GM21447 (cell line): Measurements from ENCODE around the gene NOTUM.
"Not testable (repeated sequence)": the region's sequence is repeated elsewhere in the genome, so short reads cannot be mapped to it uniquely, and the experiment has no call there.

Source experiments
- ATAC-seq: cut with Tn5 transposase; IDR thresholded peaks from one replicate; pipeline ENCODE4 v1.9.1; 2021; ENCODE audit not compliant: unreplicated experiment

NOTUM gene

GRCh38 chr17:81958633-81959342, 2.2 kb downstream of the NOTUM start:
- no peak for ATAC-seq

GRCh38 chr17:81957691-81958432, 3.1 kb downstream of the NOTUM start:
- ATAC-seq: no peak

- ATAC-seq: no peak
Measured at GRCh38 chr17:81956607-81957589, 4.1 kb downstream of the NOTUM start.

DNA sequence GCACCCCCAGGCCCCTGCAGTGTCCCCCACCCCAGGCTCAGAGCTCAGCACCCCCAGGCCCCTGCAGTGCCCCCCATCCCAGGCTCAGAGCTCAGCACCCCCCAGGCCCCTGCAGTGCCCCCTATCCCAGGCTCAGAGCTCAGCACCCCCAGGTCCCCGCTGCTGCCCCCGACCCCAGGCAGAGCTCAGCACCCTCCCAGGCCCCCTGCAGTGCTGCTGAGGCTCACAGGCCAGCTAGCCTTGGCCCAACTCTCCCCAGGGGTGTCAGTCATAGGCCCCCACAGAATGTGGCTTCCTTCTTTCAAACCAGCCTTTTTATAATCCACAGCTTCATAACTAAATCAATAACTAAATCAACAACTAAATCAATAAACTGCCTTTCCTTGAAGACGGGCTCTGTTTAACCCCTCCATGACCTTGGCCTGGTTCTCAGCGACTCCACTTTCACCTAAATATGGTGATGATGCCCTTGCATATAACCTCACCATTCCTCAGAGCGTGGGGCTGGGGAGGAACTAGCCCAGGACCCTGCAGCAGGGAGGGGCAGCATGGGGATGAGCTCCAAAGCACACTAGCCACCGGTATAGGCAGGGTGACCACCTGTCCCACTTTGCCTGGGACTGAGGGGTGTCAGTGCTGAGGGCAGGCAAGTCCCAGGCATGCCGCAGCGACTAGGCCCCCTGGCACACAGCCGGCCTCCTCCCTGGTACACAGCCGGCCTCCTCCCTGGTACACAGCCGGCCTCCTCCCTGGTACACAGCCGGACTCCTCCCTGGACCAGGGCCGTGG, 5.0 kb downstream of the NOTUM start:
- no peak for ATAC-seq

DNA sequence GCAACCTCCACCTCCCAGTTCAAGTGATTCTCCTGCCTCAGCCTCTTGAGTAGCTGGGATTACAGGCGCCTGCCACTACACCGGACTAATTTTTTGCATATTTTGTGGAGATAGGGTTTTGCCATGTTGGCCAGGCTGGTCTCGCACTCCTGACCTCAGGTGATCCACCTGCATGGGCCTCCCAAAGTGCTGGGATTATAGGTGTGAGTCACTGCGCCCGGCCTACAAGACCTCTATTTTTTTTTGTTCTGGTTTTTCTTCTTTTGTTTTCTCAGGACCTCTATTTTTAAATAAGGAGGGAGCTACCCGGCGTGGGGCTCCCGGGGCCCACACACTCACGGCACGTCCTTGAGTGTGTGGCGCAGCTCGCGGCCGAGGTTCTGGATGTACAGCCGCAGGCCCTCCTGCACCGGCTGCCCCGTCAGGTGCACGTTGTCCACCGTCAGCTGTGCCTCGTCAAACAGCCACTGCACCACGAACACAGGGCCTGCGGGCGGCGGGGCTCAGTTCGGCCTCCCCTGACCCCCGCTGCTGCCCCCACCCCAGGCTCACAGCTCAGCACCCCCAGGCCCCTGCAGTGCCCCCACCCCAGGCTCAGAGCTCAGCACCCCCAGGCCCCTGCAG, 5.8 kb downstream of the NOTUM start:
- no peak for ATAC-seq

GRCh38 chr17:81954131-81955057, 6.6 kb downstream of the NOTUM start:
- ATAC-seq: no peak

- ATAC-seq: not testable (repeated sequence)
Measured at GRCh38 chr17:81953443-81953842, 7.5 kb downstream of the NOTUM start.

DNA sequence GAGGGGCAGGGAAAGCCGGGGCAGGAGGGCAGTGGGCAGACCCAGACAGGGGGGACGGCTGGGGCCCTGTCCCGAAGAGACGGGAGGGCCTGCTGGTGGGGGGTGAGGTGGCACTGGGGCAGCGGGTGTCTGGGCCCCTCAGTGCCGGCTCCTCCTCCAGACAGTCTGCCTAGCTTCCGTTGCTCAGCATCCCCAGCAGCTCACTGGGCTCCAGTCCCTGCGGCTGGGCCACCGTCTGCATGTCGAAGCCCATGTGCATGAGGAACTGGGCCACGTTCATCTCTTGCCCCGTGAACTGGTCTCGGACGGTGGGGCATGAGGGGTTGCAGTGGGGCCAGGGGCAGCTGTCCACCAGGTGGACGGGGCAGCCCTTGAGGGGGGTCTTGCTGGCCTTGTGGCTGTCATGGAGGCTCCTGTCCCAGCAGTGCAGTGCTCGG, 8.2 kb downstream of the NOTUM start:
- ATAC-seq: no peak

GRCh38 chr17:81951785-81952684, 9.0 kb downstream of the NOTUM start:
- ATAC-seq: no peak

DNA sequence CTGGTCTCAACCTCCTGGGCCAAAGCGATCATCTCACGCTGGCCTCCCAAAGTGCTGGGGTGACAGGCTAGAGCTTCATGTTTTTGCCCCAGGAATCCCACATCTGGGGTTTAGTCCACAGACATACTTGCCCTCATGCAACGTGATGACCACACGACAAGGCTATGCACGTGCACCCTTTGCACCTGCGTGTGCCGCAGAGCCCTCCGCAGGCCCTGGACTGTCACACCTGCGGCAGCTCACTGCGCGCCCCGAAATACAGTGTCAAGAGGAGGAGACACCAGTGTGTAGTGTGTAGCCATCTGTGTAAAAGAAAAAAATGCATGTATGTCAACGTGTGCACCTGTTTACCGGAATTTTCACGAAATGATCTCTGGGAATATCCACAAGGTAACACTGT, 10.5 kb downstream of the NOTUM start:
- no peak for ATAC-seq

- ATAC-seq: no peak
Measured at GRCh38 chr17:81948635-81949378, 12.2 kb downstream of the NOTUM start.

- ATAC-seq: no peak
Measured at GRCh38 chr17:81947189-81947588, 13.8 kb downstream of the NOTUM start, which contains the start of gene MYADML2. Gene MYADML2 (minus strand): TSS chr17:81947233. CDS start chr17:81941741, 5,492 bp downstream.

GRCh38 chr17:81944858-81945257, 16.1 kb downstream of the NOTUM start:
- no peak for ATAC-seq

GRCh38 chr17:81942167-81942553, 18.8 kb downstream of the NOTUM start:
- ATAC-seq: no peak

DNA sequence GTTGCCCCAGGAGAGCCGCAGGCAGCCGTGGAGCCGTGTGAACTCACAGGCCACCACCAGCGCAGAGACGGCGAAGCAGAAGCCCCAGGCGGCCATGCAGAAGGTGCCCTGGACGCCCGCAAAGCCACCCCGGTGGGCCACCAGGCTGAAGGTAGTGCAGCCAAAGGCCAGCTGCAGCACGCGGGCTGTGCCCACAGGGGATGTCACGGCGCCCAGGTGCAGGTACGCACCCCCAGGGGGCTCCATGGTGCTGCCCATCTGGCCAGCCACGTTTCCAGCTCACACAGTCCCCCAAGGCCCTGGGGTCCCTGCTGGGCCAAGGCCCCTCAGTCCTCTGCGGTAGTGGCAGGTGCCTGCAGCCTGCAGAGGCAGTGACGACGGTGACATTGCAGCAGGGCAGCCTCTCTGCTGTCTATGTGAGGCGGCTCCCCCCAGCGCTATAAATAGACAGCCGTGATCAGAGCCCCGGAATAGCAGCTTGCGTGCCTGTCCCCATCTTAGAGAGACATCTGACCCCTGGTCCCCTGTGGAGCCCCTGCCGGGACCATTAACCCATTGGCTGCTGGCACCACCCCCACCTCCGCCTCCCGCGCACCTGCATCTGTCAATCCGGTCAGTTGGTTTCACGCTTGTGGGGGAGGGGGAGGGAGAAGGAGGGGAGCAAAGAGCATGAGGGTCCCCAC, 19.4 kb downstream of the NOTUM start:
- no peak for ATAC-seq
